ENCODE data around the gene TIMP2. TPM values are rescaled to one million over a fixed set of nuclear protein-coding genes. Genes with fewer than 3 reads are reported as not detected.

Gene TIMP2
- total RNA-seq, 2 experiments from 2014 or later, result 0.54 TPM; not detected in 1

DNA sequence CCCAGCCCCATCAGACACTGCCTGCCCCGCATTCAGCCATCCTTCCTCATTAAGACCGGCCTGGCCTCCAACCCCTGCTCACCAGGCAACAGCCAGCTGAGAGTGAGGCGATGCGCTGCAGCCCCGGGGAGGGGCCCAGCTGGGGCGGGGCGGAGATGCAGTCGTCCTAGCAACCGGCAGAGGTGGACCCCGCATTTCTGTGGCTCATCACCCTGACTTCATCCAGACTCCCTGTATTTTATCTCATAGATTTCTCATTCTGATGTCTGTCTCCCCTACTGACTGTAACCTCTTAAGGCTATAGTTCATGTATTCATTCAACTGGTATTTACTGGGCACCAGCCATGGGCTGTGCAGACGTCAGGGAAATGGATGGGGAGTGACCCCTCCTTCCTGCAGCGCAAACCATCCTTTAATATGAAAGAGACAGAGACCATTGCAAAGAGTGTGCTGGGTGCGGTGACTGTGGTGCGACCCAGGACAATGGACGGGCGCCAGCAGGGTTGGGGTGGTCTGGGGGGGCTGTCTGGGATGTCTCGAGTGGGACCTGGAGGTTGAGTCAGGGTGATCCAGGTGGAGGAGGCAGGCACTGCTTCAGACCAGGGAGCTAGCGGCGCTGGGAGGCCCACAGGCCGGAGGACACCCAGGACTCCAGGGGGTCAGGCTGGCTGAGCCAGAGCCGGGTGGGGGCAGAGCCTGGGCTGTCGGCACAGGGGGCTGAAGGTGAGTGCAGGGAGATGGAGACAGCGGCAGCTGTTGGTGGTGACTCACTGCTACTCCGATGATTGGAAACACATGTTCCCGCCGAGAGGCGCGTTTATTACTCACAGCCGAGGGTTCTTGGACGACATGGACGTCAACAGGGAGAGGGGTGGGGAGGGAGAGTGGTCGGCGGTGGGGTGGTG, 10.5 kb upstream of the TIMP2 start:
- no peaks in the 10 kb centered on the region for H3K9me2 ChIP-seq (ENCODE audit: insufficient read depth, low read length)
- no peak overlapping the region for H3K4me2 ChIP-seq (ENCODE audit: low read length)
- no peaks in the 10 kb centered on the region for H3K79me2 ChIP-seq (ENCODE audit: insufficient read depth, low read depth, low read length)
- H3K9me3 ChIP-seq (ENCODE audit: low read length), result no peaks in the 10 kb centered on the region
- no peak overlapping the region for H3K27ac ChIP-seq (ENCODE audit: low read depth, low read length, poor library complexity, severe bottlenecking)
- ChIA-PET CTCF (ENCODE audit: unreplicated experiment) (no interaction called here), POLR2A (no interaction called here)
- no peak for DNase-seq (ENCODE audit: low spot score)
- H2AFZ ChIP-seq (ENCODE audit: low read length), result no peak overlapping the region
- intact Hi-C loops (cut with micrococcal nuclease; ENCODE audit: unreplicated experiment), result no loop called here
- no peaks in the 10 kb centered on the region for H4K20me1 ChIP-seq (ENCODE audit: insufficient read depth, low read length)
- no peak overlapping the region for H3K4me3 ChIP-seq (ENCODE audit: low read depth, low read length, poor library complexity, severe bottlenecking)
- no TSS peak for BruUV-seq (replicated peaks)
- no peaks in the 10 kb centered on the region for H3K36me3 ChIP-seq (ENCODE audit: insufficient read depth, low read length)
- no peaks in the 10 kb centered on the region for H3K4me1 ChIP-seq (ENCODE audit: insufficient read depth, low read length, poor library complexity, severe bottlenecking)
- TF ChIP-seq EZH2phosphoT487 (IDR thresholded peaks at IDR 0.05; ENCODE audit: borderline replicate concordance, low read depth, low read length), result no peak
- TF ChIP-seq, protein P1, sequence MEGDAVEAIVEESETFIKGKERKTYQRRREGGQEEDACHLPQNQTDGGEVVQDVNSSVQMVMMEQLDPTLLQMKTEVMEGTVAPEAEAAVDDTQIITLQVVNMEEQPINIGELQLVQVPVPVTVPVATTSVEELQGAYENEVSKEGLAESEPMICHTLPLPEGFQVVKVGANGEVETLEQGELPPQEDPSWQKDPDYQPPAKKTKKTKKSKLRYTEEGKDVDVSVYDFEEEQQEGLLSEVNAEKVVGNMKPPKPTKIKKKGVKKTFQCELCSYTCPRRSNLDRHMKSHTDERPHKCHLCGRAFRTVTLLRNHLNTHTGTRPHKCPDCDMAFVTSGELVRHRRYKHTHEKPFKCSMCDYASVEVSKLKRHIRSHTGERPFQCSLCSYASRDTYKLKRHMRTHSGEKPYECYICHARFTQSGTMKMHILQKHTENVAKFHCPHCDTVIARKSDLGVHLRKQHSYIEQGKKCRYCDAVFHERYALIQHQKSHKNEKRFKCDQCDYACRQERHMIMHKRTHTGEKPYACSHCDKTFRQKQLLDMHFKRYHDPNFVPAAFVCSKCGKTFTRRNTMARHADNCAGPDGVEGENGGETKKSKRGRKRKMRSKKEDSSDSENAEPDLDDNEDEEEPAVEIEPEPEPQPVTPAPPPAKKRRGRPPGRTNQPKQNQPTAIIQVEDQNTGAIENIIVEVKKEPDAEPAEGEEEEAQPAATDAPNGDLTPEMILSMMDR (conservative IDR thresholded peaks at IDR 0.05; ENCODE audit: low read length), result no peak

DNA sequence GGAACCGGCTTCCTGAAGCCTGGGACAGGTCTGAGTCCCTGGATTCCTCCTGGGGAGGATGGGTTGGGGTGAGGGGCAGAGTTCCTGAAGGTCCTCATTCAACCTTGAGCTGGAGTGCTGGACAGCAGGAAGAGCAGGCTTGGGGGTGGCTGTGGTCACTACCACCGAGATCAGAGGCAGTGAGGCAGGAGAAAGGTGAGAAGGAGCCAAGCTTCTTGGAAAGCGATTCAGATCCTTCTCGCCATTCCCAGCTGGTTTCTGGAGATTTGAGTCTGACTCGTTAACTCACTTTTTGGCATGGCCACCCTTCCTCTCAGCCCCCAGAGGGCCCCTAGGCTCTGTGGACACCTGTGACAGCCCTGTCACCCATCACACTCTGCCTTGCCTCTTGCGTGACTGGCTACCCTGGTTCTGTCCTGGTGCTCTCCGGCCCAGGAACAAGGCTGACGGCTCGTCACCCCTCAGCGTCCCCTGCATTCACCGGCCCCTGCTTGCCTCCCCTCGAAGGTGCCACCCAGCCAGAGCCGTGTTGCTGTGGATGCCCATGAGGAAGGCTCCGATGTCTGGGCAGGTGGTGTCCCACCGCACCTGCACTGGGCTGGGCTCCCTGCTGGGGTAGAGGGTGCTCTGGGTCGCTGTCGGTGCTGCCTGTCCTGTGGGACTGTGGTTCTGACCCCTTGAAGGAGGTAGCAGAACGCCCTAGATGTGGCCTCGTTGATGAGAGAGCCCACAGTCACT, 9.7 kb upstream of the TIMP2 start:
- Histone ChIP-seq H4K20me1 (ENCODE audit: insufficient read depth, low read length) (no peaks in the 10 kb centered on the region), H3K4me1 (ENCODE audit: insufficient read depth, low read length, poor library complexity, severe bottlenecking) (no peaks in the 10 kb centered on the region), H3K4me3 (ENCODE audit: low read depth, low read length, poor library complexity, severe bottlenecking) (no peak overlapping the region), H2AFZ (ENCODE audit: low read length) (no peak overlapping the region), H3K9me2 (ENCODE audit: insufficient read depth, low read length) (no peaks in the 10 kb centered on the region), H3K4me2 (ENCODE audit: low read length) (no peak overlapping the region), H3K9me3 (ENCODE audit: low read length) (no peaks in the 10 kb centered on the region), H3K27ac (ENCODE audit: low read depth, low read length, poor library complexity, severe bottlenecking) (no peak overlapping the region), H3K79me2 (ENCODE audit: insufficient read depth, low read depth, low read length) (no peaks in the 10 kb centered on the region), H3K36me3 (ENCODE audit: insufficient read depth, low read length) (no peaks in the 10 kb centered on the region)
- TF ChIP-seq, protein P1 (conservative IDR thresholded peaks at IDR 0.05; ENCODE audit: low read length), result no peak
- no peak for TF ChIP-seq EZH2phosphoT487 (IDR thresholded peaks at IDR 0.05; ENCODE audit: borderline replicate concordance, low read depth, low read length)
- CTCF ChIA-PET (ENCODE audit: unreplicated experiment), result no interaction called here
- no TSS peak for BruUV-seq (replicated peaks)
- intact Hi-C loops (cut with micrococcal nuclease; ENCODE audit: unreplicated experiment), result no loop called here
- DNase-seq (ENCODE audit: low spot score), result no peak
- POLR2A ChIA-PET, result no interaction called here

Measured in OCI-LY7 (cell line).